HG03159 (cell line): ENCODE data around the gene CPTP.

ENCODE experiments used
- ATAC-seq: cut with Tn5 transposase; IDR thresholded peaks from one replicate; pipeline ENCODE4 v1.9.1; 2021; ENCODE audit warnings: mild to moderate bottlenecking, moderate library complexity; ENCODE audit not compliant: unreplicated experiment

The CPTP gene

DNA sequence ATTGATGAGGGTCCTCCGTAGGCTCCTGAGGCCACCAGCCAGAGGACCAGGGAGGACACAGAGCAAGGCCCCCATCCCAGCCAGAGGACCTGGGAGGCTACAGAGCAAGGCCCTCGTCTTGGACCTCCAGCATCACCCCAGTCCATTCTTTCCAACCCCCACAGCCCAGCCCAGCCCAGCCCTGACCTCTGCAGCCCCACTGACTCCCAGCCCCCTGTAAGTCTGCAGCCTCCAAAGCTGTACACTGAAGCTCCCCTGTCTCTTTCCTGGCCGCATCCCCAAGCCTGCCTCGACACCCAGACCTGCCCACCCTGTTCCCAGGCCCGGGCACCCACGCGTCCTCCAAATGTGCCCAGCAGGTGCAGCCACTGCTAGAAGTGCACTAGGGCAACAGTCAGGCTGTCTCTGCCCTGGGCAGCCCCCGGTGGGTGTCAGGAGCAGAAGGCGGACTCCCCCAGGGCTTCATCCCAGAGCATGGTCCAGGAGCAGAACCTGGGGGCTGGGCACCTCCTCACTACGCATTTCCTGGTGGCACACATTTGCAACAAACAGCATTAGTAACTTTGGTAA lies 22.5 kb downstream of the CPTP start:
- ATAC-seq = no peak

DNA sequence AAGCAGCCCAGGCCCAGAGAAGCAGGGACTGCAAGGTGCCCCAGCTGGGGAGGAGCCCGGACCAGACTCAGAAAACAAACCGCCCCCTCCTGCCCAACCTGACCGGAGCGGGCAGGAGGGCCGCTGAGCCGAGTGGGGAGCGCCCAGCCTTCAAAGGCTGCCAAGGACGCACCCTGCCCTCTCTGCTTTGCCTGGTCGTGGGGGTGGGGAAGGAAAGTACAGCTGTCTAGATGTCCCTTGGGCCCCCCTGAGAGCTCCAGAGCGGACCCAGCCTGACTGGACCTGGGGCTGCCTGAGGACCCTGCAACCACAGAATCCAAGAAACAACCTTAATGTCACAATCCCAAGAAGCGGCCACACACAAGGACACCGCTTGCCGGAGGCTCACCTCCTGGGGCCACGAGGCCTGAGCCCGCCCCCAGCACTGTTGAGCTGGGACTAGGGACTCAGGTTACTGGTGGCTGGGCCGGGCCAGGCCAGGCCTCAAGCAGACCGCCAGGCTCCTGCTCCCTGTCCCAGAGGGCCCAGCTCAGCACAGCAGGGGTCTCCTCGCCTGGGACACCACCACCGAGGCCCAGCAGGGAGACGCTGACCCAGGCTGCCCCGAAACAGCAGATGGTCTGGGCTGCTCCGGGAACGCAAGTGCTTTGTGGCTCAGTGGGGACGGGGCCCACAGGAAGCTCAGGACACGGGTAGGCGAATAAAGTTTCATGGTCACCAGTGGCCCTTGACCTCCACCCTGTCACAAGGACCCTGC lies 23.2 kb downstream of the CPTP start:
- no peak for ATAC-seq

DNA sequence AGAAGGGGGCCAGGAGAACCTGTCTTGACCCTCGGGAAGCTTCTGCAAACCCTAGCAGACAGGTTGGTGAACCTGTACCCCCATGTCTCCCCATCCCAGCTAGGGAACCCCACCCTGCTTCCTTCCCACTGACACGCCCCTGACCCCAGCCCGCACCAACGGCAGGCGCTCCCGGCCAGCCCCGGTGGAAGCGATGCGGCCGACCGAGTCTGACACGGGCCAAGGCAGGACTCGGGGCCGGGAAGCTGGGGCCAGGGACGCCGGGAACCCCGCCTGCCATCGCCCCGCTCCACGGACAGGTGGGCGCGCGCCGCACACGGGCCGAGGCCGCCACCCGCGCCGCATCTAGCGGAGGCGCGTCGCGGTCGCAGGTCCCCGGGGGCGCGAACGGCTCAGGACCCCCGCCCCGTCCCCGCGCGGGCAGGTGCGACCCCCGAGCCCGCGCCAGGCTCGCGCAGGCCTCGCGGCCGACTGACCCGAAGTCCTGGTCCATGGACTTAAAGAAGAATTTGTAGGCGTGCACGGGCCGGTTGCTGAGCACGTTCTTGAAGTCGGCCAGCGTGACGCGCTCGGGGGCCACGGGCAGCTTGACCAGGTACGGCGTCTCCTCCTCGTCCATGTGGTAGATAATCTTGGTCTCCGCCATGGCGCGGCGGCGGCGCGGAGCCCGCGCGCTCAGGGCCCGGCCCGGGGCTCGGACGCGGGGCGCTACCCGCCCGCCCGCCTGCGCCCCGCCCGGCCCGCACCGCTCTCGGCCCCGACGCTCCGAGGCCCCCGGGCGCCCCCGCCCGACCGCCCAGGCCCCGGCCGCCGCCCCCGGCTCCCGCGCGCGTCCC lies 24.0 kb downstream of the CPTP start:
- ATAC-seq = peak; percentile 33

DNA sequence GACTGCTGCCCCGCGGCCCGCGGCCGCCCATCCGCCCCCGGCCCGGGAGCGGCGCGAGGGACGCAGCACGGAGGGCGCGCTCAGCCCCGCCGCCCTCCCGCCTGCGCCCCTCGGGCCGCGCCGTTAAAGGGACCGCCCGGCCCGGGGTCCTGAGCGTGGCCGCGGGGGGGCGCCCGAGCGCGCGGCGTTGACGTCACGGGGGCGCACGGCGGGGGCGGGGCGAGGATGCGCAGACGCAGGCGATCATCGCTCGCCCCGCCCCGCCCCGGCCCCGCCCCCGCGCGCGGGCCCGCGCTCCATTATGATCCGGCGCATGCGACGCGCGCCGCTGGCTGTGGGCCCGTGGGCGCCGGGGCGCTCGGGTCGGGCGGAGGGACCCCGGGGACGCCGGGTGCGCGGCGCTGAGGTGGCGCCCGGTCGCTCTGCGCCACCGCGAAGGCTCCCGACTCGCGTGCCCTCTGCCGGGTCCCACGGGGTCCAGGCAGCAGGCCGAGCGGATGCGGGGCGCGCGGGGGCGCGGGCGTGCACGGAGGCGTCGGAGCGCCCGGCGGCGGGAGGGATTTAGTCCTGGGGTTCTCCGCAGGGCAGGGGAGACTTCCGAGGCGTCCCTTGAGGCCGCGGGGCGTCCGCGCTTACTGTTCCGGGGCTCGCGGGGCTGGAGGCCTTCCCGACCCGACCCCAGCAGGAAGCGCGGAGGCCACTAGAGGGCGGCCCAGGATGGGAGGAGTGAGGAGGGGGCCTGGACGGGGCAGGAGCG lies 24.8 kb downstream of the CPTP start, which contains the start of gene DVL1:
Gene DVL1, minus strand, starts transcription at position 163 of the 757 bp plus-strand sequence. CDS start 353 bp downstream, outside the sequence.
- ATAC-seq = peak; percentile 52

DNA sequence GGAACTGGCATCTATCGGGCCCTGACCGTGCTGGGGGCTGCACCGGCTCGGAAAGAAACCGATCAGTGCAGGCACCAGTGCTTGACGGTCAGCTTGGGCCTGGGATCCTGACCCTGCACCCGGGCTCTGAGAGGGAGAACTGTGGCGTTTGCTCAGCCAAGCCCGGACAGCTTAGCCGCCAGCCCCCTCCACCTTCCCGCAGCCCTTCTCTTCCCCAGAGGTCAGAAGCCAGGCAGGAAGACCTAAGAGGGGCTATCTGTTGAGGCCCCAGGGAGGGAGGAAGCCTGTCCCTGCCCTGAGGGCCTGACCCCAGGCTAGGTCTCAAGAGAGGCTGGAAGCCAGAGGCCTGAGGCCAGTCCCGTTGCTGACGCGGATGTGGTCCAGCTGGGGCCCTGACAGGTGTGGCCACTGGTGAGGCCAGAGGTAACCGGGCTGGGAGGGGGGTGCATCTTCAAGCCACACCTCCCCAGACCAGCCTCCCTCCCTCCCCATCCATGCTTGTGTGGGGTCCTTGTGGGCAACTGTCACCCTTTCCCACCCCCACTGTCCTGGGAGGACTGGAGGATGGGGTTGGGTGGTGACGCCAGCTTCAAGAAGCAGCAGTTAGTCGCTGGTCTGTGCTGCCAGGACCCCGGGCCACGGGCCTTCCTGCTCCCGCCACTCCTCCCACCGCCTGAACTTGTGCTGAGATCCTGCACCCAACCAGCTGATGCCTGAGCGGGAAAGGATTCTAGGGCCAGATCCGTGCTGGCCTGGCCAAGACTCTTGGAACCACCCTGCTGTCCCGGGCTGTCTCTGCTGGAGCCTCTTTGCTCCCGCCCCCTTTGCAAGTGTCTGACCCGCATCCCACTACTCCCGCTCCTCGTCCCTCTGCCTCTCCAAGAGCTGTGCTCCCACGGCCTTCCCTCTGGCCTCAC lies 27.2 kb downstream of the CPTP start:
- no peak for ATAC-seq

DNA sequence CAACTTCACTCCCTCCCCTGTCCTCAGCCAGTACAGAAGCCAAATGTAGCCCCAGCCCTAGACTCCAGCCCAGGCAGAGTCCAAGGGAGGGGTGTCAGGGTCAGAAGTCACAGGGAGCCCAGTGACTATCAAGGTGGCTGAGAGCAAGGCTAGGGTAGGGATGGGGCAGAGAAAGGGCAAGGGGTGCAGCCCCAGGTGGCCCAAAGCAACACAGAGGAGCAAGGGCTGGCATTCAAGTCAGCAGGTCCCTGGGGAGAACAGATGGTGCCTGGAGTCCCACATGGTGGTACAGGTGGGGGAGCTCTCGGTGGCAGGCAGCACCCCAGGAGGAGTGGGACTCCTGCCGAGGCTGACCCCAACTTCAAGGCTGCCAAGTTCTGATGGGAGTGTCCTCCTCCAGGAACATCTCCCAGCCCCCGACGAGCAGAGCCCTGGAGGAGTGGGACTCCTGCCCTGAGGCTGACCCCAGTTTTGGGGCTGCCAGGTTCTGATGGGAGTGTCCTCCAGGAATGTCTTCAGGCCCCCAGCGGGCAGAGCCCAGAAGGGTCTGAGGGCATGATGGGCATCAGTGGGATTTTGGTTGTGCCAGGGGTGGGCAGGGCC lies 28.3 kb downstream of the CPTP start:
- no peak for ATAC-seq

DNA sequence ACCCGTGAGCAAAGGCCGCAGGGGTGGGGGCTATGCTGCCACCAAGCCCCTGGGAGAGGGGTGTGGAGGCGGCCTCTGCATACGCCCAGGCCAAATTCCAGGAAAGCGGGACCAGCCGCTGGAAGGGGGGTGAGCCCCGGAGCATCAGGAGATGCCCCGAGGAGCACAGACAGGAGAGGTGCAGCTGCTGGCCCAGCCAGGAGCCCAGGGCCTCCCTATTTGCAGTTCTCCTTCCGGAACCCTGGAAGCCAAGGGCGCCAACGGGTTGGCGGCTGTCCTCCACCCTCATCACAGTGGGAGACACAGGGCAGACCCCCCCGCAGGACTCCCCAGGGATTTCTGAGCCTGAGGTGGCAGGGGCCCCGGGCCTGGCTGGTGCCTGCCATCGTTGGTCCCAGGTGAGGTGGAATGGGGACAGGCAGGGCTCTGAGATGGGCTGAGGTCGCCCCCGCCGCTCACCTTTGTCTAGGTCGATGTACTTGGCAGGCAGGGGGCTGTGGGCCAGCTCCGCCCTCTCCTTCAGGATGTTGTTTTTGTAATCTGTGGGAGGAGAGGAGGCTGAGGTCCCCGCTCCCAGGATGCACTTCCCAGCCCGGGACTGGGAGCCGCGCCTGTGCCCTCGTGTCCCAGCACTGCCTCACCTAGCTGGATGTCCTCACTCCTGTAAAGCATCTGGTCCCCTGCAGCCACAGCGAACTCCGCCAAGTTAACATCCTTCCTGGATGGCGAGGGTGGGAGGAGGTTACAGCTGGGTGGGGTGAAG lies 29.0 kb downstream of the CPTP start:
- ATAC-seq = no peak

DNA sequence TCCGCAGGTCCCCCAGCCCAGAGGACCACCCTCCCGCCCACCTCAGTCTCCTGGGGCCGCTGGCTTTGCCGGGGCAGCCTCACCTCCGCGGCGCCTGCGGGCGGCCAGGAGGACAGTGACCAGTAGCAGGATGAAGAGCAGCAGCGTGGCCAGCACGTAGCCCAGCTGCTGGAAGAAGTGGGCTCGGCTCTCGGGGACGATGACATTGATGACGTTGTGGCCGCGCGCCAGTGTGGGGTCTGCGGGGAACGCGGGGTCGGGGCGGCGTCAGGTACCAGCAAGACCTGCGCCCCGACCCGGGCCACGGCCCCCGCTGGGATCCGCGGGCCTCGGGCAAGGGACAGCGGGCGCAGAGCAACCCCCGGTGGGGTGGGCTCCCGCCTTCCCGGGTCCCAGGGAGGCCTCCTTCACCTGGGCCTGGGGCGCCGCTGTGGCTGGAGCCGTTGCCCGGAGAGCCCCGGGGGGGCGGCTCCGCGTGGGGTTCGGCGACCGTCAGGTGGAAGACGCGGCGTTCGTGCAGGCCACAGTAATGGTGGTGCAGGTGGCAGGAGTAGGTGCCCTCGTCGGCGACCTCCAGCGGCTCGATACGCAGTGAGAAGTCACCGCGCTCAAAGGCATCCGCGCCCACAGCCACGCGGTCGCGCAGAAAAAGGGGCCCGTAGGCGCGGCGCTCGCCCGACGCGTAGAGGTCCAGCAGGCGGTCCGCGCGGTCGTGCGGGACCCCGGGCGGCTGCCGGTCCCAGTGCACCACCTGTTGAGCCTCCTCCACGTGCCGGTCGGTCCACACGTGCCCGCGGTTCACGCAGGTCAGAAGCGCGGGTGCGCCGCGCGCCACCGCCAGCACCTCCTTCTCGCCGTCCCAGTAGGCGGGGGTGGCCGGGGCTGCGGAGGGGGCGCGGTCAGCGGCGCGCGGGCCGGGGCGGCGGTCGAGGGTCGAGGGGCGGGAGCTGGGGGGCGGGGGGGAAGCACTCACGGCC lies 30.0 kb downstream of the CPTP start:
- ATAC-seq = no peak

DNA sequence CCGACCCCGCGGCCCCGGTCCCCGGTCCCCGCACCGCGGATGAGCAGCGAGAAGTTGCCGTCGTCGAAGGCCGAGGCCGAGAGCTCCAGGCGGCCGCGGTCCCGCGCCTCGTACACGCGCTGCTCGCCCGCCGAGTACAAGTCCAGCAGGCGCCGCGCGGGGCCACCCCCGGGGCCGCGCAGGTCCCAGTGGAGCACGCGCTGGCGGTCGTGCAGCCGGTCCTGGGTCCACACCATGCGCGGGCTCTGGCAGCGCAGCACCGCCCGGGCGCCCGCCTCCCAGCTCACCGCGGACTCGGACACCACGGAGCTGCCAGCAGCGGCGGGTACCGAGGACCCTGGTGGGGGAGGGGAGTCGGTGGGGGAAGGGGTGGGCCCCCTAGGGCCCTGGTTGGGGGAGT lies 30.8 kb downstream of the CPTP start:
- ATAC-seq = no peak

DNA sequence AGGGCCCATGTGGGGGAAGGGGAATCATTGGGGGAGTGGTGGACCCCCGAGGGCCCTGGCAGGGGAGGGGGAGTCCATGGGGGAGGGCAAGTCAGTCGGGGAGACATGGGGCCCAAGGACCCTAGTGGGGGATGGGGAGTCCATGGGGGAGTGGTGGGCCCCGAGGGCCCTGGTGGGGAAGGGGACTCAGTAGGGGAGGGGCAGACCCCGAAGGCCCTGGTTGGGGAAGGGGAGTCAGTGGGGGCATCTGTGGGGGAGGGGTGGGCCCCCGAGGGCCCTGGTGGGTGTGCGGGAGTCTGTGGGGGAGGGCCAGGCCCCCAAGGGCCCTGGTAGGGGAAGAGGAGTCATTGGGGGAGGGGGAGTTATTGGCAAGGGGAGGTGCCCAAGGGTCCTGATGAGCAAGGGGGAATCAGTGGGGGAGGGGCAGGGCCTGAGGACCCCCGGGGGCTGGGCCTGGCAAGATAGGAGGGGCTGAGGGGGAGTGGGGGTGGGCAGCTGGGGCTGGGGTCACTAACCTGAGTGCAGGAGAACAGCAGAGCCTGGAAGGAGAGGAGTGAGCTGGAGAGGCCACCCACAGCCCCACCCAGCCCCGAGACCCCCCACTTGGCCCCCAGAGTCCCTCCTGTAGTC lies 31.7 kb downstream of the CPTP start:
- no peak for ATAC-seq

DNA sequence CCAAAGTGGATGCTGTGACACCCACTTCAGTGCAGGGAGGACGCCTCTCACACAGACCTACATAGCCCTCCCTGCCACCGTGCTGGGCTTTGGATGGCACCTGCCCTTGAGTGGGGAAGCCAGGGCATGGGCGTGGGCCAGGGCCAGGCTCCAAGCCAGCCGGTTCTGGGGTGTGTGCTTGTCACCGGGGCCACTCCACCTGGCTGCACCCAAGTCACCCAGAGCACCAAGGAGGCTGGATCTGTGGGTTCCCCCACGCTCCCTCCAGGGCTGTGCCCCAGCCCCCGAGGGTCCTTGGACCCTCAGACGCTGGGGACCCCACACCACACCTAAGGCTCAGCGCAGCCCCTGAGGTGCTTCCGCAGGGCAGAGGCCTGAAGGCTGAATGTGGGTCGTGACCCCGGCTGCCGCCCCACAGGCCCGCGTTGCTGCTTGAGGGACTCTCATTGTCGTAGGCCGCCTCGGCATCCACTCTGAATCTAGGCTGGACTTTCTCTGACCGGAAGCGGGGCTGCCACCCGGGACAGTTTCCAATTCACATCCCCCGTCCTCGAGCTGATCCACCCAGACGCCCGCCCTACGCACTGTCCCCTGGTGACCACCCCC lies 32.3 kb downstream of the CPTP start:
- no peak for ATAC-seq

DNA sequence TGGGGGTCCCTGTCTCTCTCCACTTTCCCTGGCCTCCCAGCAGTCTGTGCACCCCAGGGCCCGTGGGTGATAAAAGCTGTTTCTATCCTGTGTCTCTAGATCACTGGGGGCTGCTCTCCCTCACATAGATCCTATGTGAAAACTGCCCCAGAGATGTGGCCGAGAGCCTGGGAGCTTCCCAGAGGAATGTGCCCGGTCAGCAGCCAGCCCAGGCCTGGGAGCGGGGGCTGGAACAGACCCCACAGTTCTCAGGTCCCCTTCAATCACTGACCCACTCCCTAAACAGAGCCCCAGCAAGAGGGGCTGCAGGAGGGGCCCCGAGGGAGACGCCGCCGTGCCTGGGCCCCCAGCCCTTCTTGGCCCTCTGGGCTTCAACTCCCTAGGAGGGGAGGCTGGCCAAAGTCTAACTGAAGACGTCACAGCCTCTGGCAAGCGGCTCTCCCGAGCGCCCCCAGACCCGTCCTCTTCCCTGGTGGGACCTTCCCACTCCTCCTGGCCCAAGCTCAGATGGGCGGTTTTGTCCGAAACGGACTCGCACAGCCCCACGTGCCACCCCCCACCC lies 33.4 kb downstream of the CPTP start:
- no peak for ATAC-seq

DNA sequence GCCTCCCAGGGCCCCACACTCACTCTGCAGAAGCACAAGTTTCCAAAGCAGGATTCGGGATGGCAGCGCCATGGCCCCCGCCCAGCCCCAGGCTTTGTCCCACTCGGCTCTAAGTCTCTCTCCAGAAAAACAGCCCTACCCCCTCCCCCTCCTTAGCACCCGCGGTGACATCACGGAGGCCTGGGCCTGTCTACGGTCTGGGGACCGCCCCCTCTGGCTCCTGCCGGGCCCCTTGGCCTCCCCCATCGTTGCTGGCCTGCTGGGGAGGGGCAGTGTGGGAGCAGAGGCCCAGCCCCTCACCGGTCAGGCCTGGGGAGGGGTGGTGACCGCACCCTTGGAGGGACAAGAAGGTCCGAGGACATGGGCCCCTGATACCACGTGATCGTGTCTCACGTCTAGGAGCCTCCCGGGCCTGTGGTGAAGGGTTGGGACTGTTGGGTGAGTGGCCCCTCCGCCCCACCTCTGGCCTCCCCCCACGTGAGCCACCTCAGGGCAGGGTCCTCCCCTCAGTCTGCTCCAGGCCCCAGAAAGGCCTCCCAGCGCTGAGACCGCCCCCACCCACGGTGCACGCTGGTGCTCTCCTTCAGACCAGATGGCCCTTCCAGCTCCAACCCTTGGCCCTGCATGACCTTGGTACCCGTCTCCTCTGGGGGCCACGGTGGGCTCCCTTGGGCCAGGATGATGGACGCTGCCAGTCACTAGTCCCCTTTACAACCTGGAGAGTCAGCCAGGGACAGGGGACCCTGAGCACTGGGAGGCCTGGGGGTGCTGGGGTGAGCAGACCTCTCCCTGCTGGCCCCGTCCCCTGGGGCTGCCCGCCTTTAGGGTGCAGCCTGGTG lies 34.0 kb downstream of the CPTP start, which contains the start of gene MXRA8:
Gene MXRA8, minus strand, starts transcription at position 123 of the 839 bp plus-strand sequence. Its CDS starts 51 bp downstream, at position 72.
- ATAC-seq = no peak

DNA sequence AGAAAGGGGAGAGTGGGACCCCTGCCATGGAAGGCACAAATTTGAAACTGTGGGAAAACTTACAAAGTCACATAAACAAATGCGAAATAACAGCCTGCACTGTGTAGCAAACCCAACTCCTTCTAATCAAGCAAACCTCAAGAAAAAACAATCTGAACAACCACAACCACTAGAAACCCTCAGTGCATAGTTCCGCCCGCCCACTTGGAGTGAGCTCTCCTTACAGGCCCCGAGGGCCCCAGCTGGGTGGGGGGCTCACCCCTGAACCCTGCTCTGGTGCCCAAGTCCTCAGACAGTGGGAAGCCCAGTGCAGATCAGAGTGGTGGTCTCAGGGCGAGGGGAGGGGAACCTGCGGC lies 34.7 kb downstream of the CPTP start:
- no peak for ATAC-seq

DNA sequence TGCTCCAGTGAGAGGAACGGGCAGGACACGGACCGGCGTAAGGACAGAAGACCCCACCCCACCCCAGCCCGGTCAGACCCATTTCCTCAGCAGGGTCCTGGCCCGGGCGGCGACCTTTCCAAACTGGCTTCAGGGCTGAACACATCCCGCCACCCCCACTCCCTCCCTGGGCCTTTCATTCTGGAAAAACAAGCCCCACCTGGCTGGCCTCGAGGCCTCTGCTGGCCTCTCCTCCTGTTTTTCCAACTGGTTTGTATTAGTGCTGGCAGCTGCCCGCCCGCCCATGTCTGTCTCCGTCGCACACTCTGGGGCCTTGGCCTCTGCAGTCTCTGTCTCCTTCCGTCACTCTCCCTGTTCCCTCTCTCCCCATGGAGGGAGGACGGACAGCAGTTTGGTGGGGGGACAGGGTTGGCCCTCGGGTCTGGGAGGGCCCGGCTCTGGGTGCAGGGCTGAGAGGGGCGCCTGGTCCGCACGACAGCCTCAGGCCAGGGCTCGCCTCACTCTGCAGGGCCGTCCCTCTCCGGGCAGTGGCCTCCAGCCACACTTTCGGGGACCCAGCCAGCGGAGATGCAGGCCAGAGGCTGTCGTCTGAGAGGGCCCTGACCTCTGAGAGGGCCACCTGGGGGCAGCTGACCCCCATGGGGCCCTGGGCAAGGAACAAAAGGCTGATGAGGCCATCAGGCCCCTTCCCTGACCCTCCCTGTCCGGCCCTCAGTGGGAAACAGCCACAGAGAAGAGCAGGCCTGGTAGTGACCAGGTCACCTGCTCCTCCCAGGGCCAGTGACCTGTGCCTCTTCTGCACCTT lies 35.3 kb downstream of the CPTP start:
- no peak for ATAC-seq
